Stimulated activated CD4-positive, alpha-beta T cell treated with anti-CD3 and anti-CD28 coated beads, Interleukin-1b, Interleukin-23, amount 100 ng/mL, for 4 hours (primary cell): ENCODE measurements around the gene PRKCA.
"Not testable (repeated sequence)": the region's sequence is repeated elsewhere in the genome, so short reads cannot be mapped to it uniquely, and the experiment has no call there.

Source experiments
- DNase-seq, 2 donors: peaks; one replicate each; pipeline ENCODE4 v3.0.0-alpha.2; 2020; ENCODE audit warnings: low read depth in 2 of 2

PRKCA gene

DNA sequence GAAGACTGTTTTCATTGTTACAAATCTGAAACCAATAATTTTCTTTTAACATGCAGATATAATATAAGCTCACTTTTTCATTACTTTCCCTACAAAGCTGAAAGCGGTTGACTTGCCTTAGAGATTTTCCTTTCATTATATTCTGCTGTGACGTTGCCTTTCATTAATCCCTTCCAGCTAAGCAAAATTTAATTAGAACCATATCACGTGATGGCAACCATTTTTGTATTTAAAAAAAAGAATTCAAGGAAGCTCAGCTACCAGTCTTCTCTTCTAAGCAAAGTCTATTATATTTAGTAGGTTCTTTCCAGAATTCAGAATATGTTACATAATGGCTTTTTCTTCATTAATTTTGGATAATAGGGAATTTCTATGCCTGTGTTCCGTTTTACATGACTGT is 186.5 kb downstream of the PRKCA start:
- no peak for DNase-seq

GRCh38 chr17:66489576-66489975 is 187.2 kb downstream of the PRKCA start:
- not testable (repeated sequence) for DNase-seq

DNA sequence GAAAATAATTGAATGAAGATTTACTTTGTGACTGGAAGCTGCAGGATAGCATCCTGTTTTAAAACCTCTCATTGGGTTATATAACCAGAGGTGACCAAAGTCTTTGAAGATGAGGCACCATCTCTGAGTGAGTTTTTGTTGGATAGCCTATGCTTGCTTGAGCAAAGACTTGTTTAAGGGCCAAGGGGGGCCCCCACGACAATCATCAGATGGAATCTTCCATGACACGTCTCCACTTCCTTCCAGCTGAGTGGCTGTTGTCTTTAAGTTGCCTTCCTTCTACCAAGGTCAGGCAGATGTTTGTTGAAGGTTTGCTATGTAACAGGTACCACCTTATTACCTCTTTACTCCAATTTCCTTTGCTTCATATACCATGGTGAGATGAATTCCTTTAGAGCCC is 188.8 kb downstream of the PRKCA start:
- DNase-seq, result no peak

- no peak for DNase-seq
These were observed 189.3 kb downstream of the PRKCA start for GRCh38 chr17:66491665-66492064.

DNA sequence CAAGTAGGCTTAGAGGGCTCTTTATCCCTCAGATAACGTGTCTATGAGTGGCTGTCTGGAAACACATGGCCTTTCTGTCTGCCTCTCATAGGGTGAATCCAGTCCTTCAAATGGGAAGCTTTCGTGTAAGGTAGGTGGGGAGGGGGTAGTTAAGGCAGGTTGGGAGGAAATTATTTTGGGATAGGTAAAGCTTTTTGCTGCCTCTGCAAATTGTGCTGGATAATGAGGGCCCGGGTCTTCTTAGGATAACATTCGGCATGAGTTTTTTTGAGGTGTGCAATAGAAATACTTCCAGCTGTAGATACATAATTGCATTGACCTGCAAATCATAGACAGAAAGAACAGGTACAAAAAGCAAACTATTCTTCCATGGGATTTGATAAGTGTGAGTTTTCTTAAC is 189.7 kb downstream of the PRKCA start:
- DNase-seq, result no peak

- DNase-seq, result no peak
These were observed 190.2 kb downstream of the PRKCA start for GRCh38 chr17:66492561-66493005.

DNA sequence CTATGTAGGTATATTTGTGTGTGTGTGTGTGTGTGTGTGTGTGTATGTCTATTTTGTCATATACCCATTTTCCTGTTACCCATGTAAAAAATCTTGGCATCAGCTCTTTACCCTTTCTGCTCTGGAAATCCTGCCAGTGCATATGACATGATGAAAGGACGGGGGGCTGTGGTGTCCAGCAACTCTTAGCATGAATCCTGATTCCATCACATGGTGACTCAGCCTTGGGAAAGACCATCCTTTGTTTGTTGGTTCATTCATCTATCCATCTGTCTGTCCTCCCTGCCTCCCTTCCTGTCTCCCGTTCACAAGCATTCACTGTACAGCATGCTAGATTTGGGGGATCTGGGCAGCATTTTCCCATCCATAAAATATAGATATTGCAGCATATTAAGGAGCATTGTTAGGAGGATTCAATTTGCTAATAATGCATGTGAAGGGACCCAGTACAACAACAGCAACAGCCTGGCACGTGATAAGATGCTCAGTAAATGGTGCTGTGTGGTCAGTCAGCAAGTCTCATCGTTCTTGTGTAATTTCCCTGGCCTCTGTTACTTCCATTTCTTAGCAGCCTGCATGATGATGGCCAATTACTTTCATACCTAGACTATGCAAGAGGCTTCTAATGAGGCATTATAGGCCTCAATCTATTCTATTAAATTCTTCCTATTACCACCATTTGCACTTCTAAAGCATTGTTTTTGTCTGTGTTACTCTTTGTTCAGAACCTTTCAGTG is 191.0 kb downstream of the PRKCA start:
- no peak for DNase-seq

DNA sequence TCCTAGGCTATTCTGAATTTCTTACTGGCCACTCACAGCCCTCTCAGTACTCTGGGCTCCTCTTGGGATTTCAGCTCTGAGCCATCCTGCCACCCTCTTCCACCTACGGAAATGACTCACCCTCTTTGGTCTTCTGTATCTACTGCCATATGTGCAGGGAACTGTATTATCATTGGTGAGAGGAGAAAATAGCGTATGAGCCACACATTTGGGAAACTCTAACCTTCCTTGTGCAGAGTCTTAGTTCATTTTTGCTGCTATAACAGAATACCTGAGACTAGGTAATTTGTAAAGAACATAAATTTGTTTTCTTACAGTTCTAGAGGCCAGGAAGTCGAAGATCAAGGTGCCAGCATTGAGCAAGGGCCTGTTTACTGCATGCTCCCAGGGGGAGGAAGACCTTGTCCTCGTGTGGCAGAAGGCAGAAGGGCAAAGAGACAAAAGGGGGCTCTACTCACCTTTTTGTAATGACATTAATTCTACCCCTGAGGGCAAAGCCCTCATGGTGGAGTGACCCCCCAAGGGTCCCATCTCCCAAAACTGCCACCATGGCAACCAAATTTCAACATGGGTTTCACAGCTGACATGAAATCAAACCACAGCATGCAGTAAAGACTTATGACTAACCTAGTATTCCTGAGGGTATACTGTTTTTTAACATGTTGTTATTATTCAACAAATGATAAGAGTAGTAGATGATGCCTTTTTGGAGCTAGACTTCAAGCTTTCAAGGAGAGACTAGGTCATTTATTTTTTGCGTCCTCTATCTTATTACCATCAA is 191.8 kb downstream of the PRKCA start:
- DNase-seq, result no peak

DNA sequence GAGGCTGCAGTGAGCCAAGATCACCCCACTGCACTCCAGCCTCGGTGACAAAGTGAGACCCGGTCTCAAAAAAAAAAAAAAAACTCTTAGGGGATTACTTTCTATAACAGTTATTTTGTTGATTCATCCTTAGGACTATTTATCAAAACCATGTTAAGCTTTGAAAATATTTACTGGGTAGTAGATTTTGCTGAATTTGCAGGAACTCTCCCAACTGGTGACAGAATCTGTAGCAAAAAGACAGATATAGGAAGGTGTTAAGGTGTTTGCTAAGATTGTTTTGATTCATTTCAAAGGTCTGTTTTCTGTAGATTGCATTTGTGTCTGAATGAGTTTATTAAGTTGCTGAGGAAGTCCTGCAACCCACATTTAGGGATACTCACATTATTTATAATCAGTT is 192.6 kb downstream of the PRKCA start:
- no peak for DNase-seq

DNA sequence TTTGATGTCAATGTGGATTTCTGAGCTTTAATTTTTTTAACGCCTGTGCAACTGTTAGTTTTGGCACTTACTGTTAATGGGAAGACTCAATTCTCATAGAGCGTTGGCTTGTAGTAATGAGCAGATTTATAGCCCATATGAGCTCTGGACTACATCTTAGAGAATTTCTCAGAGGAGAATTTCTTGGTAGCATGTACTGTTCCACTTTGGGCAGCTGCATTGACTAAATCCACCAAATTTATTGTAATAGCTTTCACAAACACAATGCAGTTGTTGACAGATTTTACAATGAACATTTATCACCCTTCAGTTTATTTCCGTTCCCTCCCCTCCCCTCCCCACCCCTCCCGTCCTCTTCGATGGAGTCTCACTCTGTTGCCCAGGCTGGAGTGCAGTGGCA is 193.9 kb downstream of the PRKCA start:
- DNase-seq, result no peak

DNA sequence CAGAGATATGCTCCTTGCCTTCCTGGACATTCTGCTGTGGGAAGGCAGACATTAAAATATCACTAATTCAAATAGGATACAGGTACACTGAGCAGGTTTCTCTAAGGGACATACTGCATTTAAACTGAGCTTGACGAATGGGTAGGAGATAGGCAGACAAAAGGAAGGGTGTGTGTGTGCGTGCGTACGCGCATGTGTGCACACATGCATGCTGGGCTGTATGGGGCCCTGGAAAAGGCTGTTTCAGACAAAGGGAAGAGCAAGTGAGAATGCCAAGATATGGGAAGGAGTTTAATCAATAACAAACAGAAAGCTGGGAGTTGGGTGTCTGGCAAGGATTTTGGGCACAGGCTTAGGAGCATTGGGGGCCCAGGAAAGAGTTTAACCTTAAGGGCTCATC is 196.2 kb downstream of the PRKCA start:
- no peak for DNase-seq

- no peak for DNase-seq
These were observed 204.2 kb downstream of the PRKCA start for GRCh38 chr17:66506641-66507040.

GRCh38 chr17:66507103-66507923 is 204.9 kb downstream of the PRKCA start:
- DNase-seq, result no peak

- no peak for DNase-seq
These were observed 205.8 kb downstream of the PRKCA start for GRCh38 chr17:66507982-66508760.

GRCh38 chr17:66508896-66509844 is 206.8 kb downstream of the PRKCA start:
- DNase-seq, result peak; percentile 19 to 32

DNA sequence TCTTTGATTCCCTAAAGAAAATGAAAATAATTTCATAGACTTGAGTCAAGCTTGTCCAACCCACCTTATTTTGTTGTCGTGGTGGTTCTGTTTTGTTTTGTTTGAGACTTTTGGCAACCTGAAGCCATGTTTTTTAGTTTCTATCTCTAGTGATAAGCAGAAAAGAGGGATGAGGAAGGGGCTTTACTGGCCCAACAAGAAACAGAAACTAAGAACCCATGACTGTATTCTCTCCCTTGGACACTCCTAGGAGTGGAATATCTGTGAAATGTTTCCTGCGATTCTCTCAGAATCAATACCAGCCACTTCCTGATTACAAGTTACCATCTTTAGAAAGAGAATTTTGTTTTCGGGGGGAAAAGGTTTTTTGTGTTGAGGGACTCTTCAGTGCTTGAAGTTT is 207.5 kb downstream of the PRKCA start:
- no peak for DNase-seq

DNA sequence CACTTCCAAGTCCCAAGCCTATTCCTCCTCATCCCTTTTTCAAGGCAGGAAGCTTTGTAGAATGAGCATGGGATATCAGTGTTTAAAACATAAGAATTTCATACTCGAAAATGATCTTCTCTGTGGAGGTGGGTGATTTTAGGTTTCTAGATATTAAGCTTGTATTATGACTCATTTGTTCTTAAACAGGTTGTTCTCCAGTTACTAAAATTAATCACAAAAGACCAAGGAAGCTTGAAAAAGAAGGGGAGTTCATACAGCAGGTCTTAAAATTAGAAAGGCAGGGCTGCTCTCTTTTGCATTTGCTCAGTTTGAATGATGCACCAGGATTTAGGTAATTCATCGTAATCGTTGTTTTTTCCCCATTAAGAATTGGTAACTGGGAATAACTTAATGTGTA is 208.7 kb downstream of the PRKCA start:
- no peak for DNase-seq

DNA sequence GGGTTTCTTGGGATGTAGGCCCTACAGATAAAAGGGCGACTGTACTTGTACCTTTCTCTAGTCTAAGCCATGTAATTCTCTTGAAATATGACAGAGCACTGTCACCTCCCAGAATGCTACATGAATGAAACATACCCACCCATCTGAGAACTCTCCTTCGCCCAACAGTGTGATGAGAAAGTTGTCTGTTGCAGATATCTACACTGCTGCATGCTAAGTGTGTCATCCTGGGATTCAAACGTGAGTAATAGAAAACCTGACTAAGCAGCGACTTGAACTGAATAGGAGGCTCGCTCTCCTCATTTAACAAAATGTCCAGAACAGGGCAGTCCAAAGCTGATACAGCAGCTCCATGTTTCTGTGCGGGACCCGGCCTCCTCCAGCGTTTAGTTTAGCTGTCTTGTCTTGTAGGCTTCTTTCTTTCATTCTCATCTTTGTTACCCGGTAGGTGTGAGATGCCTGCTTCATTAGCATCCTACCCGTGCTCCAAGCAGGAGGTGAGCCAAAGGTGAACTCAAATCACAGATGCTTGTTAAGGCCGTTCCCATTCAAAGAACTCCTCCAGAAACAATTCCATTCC is 211.9 kb downstream of the PRKCA start:
- DNase-seq, result no peak

GRCh38 chr17:66515974-66516373 is 213.6 kb downstream of the PRKCA start:
- no peak for DNase-seq
